ENCODE measurements around the gene IGFBP5. TPM values are rescaled to one million over a fixed set of nuclear protein-coding genes. Genes with fewer than 3 reads are reported as not detected.

IGFBP5 gene
- total and polyA plus RNA-seq, 2 of the 8 experiments (the other 6 are each of a cell fraction or from before 2014, with no cell fraction given) = 2.2 to 2.5 TPM

- Histone ChIP-seq H2AFZ (ENCODE audit: low read length) (no peak overlapping the region), H4K20me1 (replicated peaks in 1 of 2; ENCODE audit: control insufficient read depth in 1 of 2, insufficient read depth in 2 of 2, low read length in 2 of 2) (no peaks in the 10 kb centered on the region), H3K23ac (ENCODE audit: insufficient read length) (no peak overlapping the region), H4K91ac (replicated peaks; ENCODE audit: insufficient read length, low read length) (no peak overlapping the region), H3K27ac (ENCODE audit: low read depth, low read length) (no peak overlapping the region), H3K4me2 (ENCODE audit: insufficient read depth in 1 of 2, low read depth in 2 of 2, low read length in 2 of 2) (no peak overlapping the region), H3K27me3 (replicated peaks in 1 of 4; ENCODE audit: control insufficient read depth in 3 of 4, extremely low read depth in 1 of 4, insufficient read depth in 3 of 4, low read length in 3 of 4) (no peaks in the 10 kb centered on the region), H2BK12ac (ENCODE audit: low read depth, low read length) (no peak overlapping the region; the same call in 1 of the 2 replicates), H3K79me2 (ENCODE audit: control insufficient read depth in 1 of 2, insufficient read depth in 2 of 2, low read length in 2 of 2) (no peaks in the 10 kb centered on the region), H3K4me1 (replicated peaks in 1 of 4; ENCODE audit: control insufficient read depth in 3 of 4, insufficient read depth in 4 of 4, low read length in 3 of 4) (peaks cover 0 to 4% (median 2%) of the 10 kb centered on the region in 4 experiments; a peak in 4 of 7 replicates), H2AK5ac (ENCODE audit: low read depth, low read length) (no peak overlapping the region), H3K9me3 (ENCODE audit: insufficient read depth in 2 of 2, low read depth in 1 of 2, low read length in 1 of 2) (no peaks in the 10 kb centered on the region), H3K4ac (replicated peaks; ENCODE audit: insufficient read length, low read depth, low read length) (no peak overlapping the region), H4K5ac (ENCODE audit: insufficient read length, low read depth, low read length) (no peak overlapping the region), H4K8ac (ENCODE audit: extremely low read depth, insufficient read depth, low read length) (no peak overlapping the region), H3K36me3 (ENCODE audit: control insufficient read depth in 2 of 4, insufficient read depth in 4 of 4, low read length in 3 of 4) (no peaks in the 10 kb centered on the region; a peak in 1 of 8 replicates), H3K79me1 (ENCODE audit: low read depth, low read length) (no peaks in the 10 kb centered on the region), H3K14ac (ENCODE audit: insufficient read length) (no peak overlapping the region), H2BK120ac (replicated peaks; ENCODE audit: low read depth, low read length) (no peak overlapping the region), H3K56ac (replicated peaks; ENCODE audit: insufficient read length, low read depth, low read length) (no peak overlapping the region), H2BK5ac (ENCODE audit: low read depth, low read length) (no peak overlapping the region), H2BK20ac (ENCODE audit: low read length) (no peak overlapping the region), H3K23me2 (ENCODE audit: low read depth, low read length) (no peaks in the 10 kb centered on the region), H3K4me3 (ENCODE audit: extremely low read depth in 1 of 4, insufficient read depth in 2 of 4, low read depth in 3 of 4, low read length in 4 of 4) (no peak overlapping the region), H3K18ac (ENCODE audit: extremely low read depth, low read length) (no peak overlapping the region), H2BK15ac (ENCODE audit: low read length) (no peak overlapping the region), H3K9ac (replicated peaks in 1 of 4; ENCODE audit: extremely low read depth in 1 of 4, low read depth in 3 of 4, low read length in 3 of 4) (no peak overlapping the region)
- 89% methylated on average over 10 of the region's 10 CpGs; no CpG with 5 or more reads in 1 of the 2 experiments for WGBS, 2 experiments (ENCODE audit: extremely low coverage in 1 of 2, insufficient coverage in 1 of 2, insufficient read length in 1 of 2, insufficient replicate concordance in 2 of 2, low coverage in 1 of 2, low lambda C conversion rate in 2 of 2, missing lambda C conversion rate in 1 of 2)
- FAIRE-seq (no peak), DNase-seq (ENCODE audit: low read depth in 1 of 2, low spot score in 2 of 2) (no peak)
- CTCF ChIA-PET (ENCODE audit: partially characterized antibody) = interaction anchor here (0.6 to 4.8 kb wide), 15 partner anchors 9 to 1043 kb away, joined by 3 to 41 read pairs (median 9); partner anchors contain the start of gene IGFBP5
- POLR2A ChIA-PET (ENCODE audit: partially characterized antibody) = interaction anchor here (0.6 kb wide), 1 partner anchor 14 kb away, joined by 3 read pairs; no protein-coding TSS in a partner anchor
- TF ChIP-seq EP300 (IDR thresholded peaks at IDR 0.05; ENCODE audit: borderline replicate concordance in 1 of 2, low read depth in 2 of 2, low read length in 2 of 2) = no peak
- TF ChIP-seq SIN3A (conservative IDR thresholded peaks at IDR 0.05 in 1 of 2, IDR thresholded peaks at IDR 0.05 in 1 of 2; ENCODE audit: low read depth in 1 of 2, low read length in 2 of 2) = no peak
- no peak for TF ChIP-seq CREB1 (IDR thresholded peaks at IDR 0.05)
- no peak for TF ChIP-seq SUZ12 (IDR thresholded peaks at IDR 0.05; ENCODE audit: low read length)
- TF ChIP-seq ZNF274 (IDR thresholded peaks at IDR 0.05; ENCODE audit: borderline replicate concordance, extremely low read depth, low read length) = no peak
- TF ChIP-seq SIX5 (IDR thresholded peaks at IDR 0.05; ENCODE audit: low read depth, low read length) = no peak
- TF ChIP-seq POLR2A (IDR thresholded peaks at IDR 0.05; ENCODE audit: control extremely low read depth in 1 of 2, low read depth in 2 of 2, low read length in 2 of 2) = no peak
- no peak for TF ChIP-seq PHF8 (conservative IDR thresholded peaks at IDR 0.05; ENCODE audit: low read depth, low read length)
- TF ChIP-seq JUN (IDR thresholded peaks at IDR 0.05; ENCODE audit: low read depth, low read length) = no peak
- TF ChIP-seq CTCF (IDR thresholded peaks at IDR 0.05; ENCODE audit: control extremely low read depth in 1 of 3, insufficient read depth in 1 of 3, low read depth in 1 of 3, low read length in 3 of 3) = no peak
Observed at GRCh38 chr2:216680951-216681629, 14.3 kb downstream of the IGFBP5 start.

Measured in H1 (cell line).